HG03135 (cell line): Measurements from ENCODE around the gene LSP1.

Experiments used
- ATAC-seq: cut with Tn5 transposase; IDR thresholded peaks from one replicate; pipeline ENCODE4 v1.9.1; 2021; ENCODE audit warnings: mild to moderate bottlenecking, moderate library complexity; ENCODE audit not compliant: unreplicated experiment

LSP1 gene

GRCh38 chr11:1913271-1914060, 60.6 kb downstream of the LSP1 start:
- ATAC-seq: no peak

- no peak for ATAC-seq
Observed at GRCh38 chr11:1915795-1916131, 62.9 kb downstream of the LSP1 start.

- ATAC-seq: no peak
Observed at GRCh38 chr11:1916132-1916985, 63.5 kb downstream of the LSP1 start.

- no peak for ATAC-seq
Observed at GRCh38 chr11:1916986-1917522, 64.2 kb downstream of the LSP1 start.

GRCh38 chr11:1917523-1918435, 64.9 kb downstream of the LSP1 start:
- ATAC-seq: no peak

GRCh38 chr11:1918436-1919315, 65.8 kb downstream of the LSP1 start:
- ATAC-seq: no peak

- no peak for ATAC-seq
Observed at GRCh38 chr11:1919391-1920127, 66.7 kb downstream of the LSP1 start, which contains the start of gene TNNT3. Gene TNNT3, plus strand, starts transcription at chr11:1919703. Its CDS starts 3,172 bp downstream, at chr11:1922875.

GRCh38 chr11:1920128-1920908, 67.4 kb downstream of the LSP1 start:
- no peak for ATAC-seq

- no peak for ATAC-seq
Observed at GRCh38 chr11:1920909-1921573, 68.2 kb downstream of the LSP1 start.

- no peak for ATAC-seq
Observed at GRCh38 chr11:1921574-1922141, 68.8 kb downstream of the LSP1 start.

GRCh38 chr11:1922481-1923081, 69.7 kb downstream of the LSP1 start:
- no peak for ATAC-seq

GRCh38 chr11:1923201-1923956, 70.5 kb downstream of the LSP1 start:
- no peak for ATAC-seq

GRCh38 chr11:1924181-1924580, 71.3 kb downstream of the LSP1 start:
- ATAC-seq: no peak

GRCh38 chr11:1924646-1925372, 71.9 kb downstream of the LSP1 start:
- no peak for ATAC-seq

GRCh38 chr11:1925373-1926155, 72.7 kb downstream of the LSP1 start:
- no peak for ATAC-seq
